Measurements from ENCODE around the gene GDAP1L1.

Gene GDAP1L1

DNA sequence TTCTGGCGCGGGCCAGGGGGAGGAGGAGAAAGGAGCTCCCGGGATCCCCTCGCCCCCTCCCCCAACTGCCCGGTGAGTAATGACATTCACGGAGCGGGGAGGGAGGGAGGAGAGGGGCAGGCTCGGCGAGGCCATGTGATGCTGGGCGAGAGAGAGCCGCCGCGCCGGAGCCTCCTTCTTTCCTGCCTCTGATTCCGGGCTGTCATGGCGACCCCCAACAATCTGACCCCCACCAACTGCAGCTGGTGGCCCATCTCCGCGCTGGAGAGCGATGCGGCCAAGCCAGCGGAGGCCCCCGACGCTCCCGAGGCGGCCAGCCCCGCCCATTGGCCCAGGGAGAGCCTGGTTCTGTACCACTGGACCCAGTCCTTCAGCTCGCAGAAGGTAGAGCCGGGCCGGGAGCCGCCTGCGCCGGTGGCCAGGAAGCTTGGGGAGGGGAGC, at the start of gene GDAP1L1:
Gene GDAP1L1 (plus strand): TSS at position 178 of the 441 bp plus-strand sequence. CDS start 27 bp downstream, at position 205.
- DNase-seq: no peak

DNA sequence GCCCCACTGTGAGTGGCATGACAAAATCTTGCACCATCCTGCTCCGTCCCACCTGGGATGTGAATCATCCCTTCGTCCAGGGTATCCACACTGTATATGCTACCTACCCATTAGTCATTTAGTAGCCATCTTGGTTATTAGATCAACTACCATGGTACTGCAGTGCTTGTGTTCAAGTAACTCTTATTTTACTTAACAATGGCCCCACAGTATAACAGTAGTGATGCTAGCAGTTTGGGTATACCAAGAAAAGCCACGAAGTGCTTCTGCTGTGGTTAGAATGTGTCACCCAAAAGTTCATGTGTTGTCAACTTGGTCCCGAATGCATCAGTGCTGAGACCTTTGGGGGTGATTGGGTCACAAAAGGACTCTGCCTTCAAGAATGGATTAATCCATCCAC, 48.2 kb upstream of the GDAP1L1 start:
- DNase-seq: no peak

DNA sequence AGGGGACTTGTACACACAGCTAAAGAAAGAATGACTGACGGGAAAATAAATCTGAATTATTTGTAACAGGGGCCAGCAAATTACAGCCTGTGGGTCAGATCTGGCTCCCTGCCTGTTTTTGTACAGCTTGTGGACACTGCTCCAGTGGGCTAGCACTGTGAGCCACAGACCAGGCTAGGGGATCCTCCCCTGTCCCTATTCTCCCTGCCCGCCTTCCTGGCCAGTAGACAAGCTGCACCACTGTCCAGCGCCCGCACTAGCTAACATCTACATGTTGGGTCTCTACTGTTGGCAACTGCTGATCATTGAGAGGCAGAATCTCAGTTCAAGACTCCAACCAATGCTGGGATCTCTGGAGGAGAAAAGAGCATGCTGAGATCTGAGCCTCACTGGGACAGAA, 47.2 kb upstream of the GDAP1L1 start:
- DNase-seq: no peak

DNA sequence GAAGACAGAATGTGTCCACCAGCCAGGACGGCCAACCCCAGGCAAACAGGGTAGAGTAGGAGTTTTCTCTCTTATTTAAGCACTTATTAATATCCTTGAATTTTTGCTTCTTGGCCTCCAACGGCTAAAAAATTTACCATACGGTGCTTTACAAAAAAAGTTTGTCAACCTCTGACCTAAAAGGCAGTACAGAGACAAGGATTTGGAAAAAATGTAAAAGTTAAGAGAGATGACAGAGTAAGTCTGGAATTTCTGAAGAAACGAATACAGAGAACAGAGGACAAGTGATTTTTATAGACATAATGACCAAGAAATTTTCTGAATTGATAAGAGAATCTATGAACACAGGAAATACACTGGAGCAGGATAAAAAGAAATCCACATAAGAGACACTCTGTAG, 46.7 kb upstream of the GDAP1L1 start:
- no peak for DNase-seq

DNA sequence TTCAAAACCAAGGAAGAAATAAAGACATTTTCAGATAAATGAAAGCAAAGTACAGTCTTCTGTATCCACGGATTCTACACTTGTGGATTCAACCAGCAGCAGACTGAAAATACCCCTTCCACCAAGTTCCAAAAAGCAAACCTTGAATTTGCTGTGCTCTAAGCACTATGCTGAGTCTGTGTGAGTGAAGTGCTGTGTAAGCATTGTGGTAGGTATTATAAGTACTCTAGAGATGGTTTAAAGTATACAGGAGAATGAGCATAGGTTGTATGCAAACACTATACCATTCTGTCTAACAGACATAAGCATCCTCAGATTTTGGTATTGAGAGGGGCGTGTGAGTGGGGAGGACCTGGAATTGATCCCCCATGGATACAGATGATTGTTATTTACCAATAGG, 46.1 kb upstream of the GDAP1L1 start:
- DNase-seq: no peak

DNA sequence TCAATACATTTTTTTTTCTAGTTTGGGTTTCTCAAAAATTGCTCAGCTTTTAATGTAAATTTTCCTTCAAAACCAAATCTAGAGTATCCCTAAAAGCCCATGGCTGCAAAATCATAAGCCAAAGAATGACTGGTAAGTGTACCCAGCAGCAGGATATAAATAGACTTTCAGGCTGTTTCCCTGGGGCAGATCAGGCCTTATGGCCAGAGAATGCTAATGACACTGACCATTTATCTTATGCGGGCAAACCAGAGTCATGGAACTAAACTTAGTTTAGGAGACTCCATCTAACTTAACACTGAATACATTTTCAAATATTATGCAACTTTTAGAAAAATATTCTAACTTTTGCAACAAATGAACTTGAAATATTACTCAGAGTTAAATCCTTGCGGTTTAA, 43.9 kb upstream of the GDAP1L1 start:
- DNase-seq: no peak

DNA sequence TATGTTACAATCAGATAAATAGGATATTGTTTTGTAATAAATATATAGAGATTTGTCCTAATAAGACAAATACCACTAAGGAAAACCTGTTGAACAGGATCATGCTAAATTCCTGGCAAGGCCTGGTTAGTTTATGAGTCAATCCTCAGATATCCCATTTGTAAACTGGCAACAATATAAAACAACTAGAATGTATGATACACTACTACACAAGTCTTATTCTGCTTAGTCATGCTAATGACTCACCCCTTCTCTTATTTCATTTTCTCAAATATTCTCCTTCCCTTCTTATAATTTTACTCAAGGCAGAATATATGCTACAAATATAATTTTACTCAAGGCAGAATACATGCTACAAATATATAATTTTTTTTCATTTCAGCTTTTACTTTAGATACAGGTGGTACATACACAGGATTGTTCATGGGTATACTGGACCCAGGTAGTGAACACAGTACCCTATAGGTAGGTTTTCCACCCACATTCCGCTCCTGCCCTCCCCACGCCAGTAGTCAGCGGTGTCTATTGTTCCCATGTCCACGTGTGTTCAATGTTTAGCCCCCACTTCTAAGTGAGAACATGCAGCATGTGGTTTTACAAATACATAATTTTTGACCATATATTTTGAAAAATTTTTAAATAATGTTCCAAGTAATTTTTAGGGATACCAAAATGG, 42.8 kb upstream of the GDAP1L1 start:
- no peak for DNase-seq

DNA sequence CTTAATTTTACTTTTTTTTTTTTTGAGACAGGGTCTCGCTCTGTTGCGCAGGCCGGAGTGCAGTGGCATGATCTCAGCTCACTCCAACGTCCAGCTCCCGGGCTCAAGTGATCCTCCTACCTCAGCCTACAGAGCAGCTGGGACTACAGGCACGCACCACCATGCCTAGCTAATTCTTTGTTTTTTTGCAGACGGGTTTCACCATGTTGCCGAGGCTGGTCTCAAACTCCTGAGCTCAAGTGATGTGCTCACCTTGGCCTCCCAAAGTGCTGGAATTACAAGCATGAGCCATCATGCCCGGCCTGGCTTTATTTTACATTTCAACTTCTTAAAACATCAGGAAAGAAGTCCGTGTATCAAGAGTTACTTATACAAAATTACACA, 42.3 kb upstream of the GDAP1L1 start:
- DNase-seq: no peak

DNA sequence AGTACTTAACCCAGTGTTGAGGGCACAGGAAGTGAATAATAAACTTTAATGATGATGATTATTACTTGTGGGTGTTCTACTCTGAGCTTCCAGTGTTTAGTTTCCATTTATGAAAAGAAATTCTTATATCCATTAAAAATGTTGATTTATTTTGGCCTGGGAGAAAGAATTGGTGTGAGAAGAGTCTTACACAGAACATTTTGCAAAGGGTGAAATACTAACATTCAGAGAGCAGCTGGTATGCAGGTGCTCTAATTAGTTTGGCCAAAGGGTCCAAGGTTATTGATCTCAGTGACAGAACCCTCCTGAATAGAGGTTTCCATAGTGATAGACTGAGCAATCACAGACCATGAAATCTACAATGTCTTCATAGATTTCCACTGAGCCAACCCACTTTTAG, 41.0 kb upstream of the GDAP1L1 start:
- DNase-seq: no peak

DNA sequence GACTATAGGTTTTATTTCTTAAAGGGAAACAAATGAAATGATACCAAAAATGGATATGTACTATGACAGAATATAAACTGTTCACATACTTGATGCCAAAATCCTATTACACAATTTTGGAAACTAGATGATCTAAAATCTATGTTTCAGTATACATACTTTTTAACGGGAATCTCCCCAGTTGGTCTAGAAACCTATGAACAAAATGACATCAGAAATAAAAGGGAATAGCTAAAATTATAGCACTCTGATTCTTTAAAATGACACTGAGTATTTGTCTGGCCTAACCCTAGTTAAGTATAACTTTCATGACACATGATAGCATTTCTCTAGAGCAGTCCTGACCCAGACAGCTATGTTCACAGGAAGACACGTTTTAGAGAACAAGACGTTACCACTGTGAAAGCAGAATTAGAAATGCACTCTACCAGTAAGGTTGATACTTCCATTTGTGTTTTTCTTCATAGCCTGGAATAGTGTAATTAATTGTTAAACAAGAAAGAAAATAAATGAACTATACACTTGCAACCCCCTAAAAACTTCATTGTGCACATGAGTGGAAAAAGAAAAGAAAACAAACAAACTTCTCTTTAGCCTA, 39.9 kb upstream of the GDAP1L1 start:
- no peak for DNase-seq

DNA sequence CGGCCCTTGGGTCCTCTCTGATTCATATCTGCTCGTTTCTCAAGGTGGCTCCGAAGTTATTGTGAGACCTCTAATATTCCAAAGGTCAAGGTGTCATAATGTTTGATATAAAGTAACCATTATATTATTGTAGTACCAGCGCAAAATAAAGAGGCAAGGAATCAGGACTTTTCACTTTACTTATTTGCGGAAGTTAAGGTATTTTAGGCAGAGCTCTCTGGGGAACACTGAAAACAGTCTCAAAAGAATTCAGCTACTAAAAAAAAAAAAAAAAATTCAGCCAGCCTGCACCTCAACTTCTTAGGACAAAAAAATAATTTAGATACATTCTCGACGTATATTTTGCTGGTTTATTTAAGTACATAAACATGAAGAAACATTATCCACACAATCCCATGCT, 38.9 kb upstream of the GDAP1L1 start:
- DNase-seq: no peak

DNA sequence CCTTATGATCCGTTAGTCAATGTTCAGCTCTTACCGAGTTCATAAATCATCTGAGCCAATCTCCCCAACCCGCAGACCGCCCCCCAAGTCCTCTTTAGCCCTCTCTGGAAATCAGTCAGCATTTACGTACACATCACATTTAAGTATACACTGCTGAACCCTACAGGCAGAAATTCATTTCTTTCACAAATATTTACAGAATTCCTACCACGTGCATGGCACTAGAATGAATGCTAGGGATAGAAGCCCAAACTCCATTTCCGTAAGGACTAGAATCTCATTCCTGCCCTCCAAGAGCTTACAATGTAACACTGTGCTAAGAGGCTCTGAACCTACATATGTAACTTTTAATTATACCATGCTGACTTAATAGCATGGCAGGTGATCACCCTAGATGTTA, 38.3 kb upstream of the GDAP1L1 start:
- no peak for DNase-seq

DNA sequence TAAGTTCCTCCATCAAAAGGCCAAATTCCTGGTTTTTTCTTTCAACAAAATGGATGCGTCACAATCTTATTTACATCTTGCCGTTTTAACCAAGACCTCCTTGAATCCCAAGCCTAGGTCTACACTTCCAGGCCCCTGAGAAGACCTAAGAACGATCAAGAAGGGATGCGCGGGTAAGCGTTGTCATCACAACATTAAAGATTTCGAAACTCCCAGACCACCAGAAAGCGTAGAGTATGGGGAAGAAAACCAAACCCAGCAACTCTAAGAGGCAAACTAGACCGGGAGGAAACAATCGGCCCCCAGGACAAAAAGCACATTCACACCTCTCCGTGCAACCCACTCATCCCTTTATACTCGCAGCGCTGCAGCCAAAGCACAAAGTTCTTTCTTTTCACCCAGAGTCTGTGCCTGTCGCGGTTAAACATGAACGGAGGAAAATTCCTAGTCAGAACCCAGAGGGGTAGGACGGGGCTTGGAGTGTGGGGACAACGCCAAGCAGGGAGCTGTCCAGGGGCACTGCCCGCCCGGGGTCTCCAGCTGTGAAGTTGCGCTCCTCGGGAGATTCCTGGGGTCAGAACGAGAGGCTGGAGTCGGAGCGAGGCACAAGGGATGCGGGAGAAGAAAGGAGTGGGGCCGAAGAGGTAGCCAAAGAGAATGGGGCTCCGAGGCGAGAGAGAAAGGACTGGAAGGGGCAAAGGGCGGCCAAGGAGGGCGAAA, 37.3 kb upstream of the GDAP1L1 start:
- no peak for DNase-seq

DNA sequence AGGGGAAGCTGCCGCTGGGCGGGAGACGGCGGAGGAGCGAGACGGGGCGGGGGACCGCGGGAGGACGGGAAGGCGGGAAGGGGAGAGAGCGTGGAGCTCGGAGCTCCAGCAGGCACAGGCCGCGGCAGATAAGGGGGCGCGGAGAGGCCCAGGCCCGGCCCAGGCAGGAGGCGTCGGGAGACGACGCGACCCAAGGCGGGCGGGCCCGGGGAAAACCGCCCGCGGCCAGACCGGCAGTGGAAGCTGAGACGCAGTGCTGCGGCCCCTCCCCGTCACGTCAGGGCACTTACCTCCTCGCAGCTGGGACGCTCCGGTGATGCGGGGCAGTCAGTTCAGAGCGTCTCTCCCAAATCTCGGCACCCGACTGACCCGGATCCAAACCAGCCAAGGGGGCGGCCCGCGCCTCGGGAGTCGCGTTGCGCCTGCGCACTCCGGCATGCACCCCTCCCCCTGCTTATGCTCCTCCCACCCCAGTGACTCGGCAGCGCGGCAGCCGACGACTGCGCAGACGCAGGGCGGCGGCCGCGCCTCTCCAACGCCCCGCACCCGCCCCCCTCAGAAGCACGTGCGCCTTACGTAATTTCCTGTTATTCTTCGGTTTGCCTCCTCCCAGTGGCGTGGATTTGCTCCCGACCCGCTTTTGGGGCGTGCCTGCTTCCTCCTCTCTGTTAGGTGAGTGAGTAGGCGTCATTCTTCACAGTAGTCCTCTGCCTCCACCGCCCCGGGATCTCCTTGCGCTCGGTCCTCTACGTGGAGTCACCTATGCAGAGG, 36.5 kb upstream of the GDAP1L1 start, which contains the start of gene OSER1:
Gene OSER1 (minus strand): TSS at position 366 of the 771 bp plus-strand sequence. CDS start 3,814 bp downstream, outside the sequence.
- DNase-seq: peak; percentile 98

DNA sequence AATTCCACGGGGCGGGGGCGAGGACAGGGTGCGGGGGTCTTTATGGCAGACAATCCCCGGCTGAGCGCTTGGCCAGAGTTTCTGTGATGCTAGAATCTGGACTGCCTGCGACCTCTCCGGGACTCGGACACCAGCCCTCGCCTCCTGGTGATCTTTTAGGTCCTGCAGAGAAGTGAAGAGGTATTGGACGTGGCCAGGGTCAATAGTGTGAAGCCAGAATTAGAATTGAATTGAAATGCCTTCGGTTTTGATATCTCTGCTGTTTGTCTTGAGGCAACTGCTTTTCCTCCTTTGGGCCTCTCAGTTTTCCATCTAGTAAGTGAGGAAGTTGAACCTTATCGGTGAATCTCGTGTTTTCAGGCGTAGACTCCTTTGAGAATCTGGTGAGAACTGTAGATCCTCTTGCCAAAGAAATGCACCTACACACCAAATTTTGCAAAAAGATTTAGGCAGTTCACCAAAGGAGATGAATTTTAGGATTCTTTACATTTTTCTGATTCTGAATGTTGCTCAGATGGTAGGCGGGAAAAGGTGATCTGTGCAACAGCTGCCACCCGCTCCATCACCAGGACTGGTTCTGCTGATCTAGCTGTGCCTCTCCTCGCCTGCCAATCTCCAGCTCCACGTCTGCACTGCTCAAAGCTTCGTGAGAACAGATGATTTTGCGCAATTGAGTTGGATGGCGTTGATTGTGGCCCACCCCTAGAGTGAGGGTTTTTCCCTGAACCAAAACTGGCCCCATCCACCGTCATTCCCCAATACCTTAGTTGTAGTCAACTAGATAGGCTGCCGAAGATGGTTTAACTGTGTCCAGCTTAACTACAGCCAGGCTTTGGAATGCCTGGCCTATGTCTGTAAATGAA, 35.7 kb upstream of the GDAP1L1 start:
- DNase-seq: no peak

DNA sequence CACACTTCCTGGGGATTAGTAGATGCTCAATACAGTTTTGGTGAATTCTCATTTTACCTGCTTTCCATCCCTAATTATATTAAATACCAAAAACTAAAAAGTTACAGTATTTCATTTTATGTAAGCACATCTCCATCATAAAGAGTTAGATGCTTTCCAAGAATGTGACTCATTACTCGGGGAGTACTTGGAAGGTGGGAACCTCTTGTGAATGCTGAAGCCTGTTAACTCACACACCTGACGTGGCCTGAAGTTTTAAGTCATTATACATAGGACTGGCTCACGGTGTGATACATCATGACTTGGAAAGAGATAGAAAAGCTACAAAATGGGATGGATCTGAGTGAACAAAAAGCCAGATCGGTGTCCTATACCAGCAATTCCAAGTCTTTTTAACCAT, 34.3 kb upstream of the GDAP1L1 start:
- DNase-seq: no peak

DNA sequence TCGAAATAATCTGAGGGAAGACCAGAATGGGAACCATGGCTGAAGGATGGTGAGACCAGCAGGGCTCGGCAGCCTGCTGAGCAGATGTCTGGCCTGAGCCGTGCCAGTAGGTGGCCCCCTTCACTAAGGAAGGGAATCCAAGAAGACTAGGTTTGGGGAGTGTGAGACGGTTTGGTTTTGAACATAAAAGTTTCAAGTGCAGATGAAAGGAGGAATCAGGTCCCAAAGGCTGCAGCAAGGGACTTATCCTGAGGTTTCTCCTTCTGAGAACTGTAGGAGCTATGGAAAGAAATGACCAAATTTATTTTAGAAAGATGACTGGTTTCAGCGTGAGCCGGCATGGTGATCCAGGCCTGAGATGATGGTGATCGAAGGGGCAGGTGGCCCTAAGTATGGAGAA, 32.0 kb upstream of the GDAP1L1 start:
- DNase-seq: peak; percentile 75

DNA sequence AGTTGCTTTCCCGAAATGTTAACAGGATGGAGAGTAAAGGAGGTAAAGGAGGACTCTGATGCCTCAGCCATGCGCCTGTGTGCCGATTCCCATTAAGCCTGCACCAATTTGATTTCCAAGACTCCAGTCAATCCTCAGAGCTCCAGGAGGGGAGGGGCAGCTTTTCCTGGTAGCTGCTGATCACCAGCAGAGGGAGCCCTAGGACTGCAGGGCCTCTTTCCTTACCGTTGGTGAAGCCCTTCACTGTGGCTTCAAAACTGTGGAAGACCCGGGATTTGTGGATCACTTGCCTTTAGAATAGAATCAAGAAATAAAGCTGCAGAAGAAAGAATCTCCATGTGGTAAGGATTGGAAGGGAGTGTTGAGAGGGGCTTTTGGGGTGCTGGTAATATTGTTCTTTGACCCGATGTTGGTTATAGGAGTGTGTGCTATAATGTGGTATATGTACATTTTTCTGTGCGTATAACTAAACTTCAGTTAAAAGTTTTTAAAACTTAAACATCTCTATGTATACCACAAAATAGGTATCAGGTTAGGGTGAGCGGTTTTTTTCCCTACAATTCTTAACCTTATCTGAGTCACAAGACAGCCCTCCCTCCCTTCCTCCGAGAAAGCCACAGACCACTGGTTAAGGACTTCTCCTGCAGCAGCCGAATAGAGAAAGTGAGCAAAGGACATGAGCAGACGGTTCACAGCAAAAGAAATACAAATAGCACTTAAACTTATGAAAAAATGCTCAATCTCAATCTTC, 29.6 kb upstream of the GDAP1L1 start:
- peak; percentile 59 for DNase-seq

DNA sequence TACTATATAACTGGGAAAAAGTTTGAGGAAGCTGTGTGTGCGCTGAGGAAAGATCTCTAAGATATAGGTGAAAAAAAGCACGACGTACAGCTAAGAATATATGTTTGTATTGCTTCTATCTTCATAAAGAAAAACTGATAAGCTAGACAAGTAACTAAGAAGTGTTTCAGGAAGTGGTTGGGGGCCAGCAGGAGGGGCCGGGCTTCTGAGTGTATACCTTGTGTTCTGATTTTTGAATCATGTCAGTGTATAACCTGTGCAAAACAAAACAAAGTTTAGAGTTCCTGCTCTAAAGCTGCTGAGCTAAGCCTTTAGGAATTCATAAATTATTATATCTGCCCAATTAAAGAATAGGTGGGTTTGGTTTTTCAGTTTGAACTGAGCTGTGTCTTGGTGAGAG, 28.7 kb upstream of the GDAP1L1 start:
- peak; percentile 31 for DNase-seq

DNA sequence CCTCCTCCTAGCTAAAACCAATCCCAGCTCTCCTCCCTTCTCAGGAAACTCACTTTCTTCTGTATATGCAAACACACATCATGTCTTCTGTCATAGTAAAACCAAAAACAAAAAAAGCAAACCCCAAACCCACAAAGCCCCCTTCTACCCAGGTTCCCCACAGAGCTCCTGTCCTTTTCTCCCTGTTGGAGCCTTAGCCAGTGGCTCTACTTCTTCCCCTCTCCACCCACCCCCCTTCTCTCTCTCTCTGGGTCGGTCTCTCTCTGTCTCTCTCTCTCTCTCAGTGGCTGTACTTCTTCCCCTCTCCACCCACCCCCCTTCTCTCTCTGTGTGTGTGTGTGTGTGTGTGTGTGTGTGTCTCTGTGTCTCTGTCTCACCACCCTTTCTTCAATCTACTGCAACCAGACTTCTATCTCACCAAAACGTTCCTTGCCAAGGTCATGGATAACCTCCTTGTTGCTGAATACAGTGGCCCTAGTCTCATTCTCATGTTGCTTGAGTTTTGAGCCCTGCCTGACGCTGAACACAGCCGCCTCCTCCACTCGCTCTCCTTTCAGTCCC, 27.9 kb upstream of the GDAP1L1 start:
- no peak for DNase-seq

DNA sequence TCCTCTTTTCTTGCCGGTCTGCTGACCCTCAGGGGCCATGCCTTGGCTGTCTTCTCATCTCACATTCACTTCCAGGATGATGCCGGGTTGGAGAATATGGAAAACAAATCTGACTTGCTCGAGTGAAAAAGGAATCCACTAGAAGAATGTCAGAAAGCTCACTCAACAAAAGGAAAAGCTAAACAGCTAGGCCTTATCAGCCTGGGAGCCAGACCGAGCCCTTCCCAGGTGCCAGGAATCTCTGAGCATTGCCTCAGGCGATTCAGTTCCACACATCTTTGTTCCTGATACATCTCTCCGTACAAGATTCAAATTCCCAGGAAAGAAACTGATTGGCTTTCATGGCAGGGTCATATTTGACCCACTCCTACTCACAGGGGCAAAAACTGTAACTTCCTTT, 27.3 kb upstream of the GDAP1L1 start:
- no peak for DNase-seq

Measured in CD4-positive, alpha-beta T cell treated with Interleukin-15 for 1 hour (primary cell).